ENCODE results near the gene GPR50.

GPR50 gene

DNA sequence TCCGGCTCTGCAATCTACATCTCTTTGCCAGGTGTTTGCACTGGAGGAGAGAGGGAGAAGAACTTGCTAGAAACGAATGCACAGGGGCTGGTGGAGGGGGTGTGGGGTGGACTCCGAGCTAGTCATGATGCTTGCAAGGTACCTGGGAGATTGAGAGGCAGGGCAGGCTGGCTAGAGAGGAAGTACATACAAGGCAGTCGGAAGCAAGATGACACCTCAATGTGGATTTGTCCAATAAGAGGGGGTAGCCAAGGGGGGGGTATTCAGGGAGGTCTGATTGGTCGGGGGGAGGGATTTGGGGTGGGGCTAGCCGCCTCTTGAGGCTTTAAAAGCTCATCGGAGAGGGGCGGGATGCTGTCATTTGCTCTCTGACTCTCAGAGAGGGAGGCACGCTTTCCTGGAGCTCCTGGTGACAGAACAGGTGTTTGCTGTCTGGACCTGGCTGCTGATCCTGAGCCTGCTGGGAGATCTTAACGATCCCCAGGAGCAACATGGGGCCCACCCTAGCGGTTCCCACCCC, at the start of gene GPR50:
Gene GPR50 (plus strand): TSS at position 354 of the 520 bp plus-strand sequence. CDS start 138 bp downstream, at position 492.
- peak; percentile 85 for DNase-seq

DNA sequence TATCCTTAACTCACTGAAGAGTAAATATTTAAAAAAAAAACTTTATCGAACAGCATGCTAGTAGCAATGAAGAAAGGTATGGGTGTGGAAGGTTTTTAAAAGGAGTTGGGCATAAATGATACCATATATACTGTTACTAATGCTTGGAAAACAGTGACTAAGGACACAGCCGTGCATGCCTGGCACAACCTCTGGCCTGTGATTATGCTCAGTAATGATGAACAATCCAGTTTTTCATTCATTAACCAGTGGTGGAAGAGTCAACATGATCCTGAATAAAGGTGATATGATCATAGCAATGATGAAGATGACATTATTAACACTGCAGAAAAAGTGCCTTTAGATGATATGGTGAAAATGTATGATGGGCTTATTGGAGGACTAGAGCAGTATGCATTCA, 43.9 kb upstream of the GPR50 start:
- no peak for DNase-seq

DNA sequence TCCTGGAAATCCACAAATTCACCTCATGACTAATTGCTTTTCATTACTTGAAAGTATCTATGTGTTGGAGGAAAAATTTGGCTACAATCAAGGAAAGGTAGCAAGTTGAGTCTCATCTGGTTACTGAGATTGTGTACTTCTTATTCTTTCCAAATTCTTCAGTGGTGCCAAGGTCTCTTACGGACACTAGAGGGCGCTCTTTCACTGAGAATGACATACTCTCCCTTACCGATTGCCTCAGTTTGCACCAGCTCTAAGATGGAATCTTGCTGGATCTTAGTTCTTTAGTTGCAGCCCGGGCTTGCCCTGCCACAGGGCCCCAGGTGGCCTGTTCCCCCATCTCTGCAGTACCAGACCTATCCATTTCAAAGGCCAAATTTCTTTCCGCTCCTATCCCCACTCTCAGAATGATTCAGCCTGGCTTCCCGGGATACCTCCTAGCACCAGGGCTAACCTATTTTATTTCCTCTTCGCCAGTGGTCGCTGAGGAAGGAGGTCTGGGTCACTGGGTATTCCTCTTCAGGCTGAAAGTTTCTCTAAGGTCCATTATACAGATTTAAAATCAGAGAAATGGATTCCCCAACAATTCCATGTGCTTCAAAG, 24.6 kb upstream of the GPR50 start:
- DNase-seq, result peak; percentile 25

DNA sequence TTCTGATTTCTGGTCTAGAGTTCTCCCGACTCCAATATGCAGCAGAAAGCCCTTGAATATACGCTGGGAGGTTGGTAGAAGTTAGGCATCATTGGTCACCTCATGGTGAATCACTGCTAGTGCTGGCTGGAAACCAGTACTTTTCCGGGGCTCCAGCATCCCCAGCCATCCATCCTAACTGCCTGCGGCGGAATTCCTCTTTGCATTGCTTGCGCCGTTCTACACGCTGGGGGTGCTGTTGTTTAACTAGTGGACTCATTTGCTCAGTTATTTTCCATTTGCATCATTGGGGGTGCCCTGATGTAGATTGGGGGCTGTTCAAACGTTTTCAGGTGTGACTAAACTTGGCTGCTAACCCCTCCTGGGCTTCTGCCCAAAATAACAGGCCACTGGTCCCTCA, 23.3 kb upstream of the GPR50 start:
- DNase-seq, result no peak

DNA sequence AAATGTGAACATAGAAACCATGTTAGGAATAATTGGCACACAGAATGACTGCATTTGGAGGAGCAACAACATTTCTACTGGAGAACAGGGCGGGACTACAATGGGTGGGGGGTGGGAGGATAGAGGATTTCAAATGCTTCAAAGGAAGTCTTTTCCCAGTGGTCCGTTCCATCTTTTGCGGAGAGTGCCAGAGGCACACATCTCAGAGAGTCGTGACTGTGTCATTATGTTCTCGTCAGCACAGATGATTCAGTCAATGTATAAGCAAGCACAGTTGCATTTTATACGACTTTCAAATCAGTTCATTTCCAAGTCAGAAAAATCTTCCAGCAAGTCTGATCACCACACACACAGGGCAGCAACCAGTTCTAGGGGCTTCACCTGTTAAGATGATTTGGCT, 22.7 kb upstream of the GPR50 start:
- no peak for DNase-seq

DNA sequence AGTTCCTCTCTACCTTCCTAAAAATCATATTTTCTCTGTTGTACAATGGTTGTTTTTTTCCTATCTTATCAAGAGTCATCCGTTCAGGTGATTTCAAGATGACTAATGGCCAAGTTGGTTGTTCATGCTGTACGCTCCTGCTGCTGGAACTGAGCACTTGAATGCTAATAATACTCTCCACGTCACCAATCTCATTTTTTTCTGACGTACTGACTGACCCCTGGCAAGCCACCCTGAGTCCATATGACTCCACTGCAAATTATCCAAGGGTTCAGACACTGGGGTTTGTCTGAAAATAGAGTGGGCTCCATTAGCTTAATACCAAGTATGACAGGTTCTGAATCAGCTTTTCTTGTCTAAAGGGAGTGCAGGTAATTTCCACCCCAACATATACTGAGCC, 21.1 kb upstream of the GPR50 start:
- DNase-seq, result no peak

DNA sequence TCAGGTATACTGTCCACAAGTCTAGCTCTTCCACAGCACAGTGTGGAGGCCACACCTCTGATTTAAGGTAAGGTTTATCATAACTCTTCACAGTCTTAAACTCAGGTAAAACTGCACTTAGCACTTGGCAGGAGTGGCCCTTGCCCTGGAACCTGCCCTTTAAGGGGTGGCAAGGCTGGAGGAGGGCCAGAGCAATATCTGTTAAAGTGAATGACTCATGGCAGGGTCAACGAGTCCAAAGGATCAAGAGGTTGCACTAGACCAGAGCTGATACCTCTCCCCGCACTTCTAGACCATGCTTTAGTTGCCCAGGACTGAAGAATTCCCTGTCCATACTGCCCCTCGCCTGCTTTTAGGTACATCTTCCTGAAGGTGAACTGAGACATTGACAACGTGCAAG, 14.7 kb upstream of the GPR50 start:
- no peak for DNase-seq

DNA sequence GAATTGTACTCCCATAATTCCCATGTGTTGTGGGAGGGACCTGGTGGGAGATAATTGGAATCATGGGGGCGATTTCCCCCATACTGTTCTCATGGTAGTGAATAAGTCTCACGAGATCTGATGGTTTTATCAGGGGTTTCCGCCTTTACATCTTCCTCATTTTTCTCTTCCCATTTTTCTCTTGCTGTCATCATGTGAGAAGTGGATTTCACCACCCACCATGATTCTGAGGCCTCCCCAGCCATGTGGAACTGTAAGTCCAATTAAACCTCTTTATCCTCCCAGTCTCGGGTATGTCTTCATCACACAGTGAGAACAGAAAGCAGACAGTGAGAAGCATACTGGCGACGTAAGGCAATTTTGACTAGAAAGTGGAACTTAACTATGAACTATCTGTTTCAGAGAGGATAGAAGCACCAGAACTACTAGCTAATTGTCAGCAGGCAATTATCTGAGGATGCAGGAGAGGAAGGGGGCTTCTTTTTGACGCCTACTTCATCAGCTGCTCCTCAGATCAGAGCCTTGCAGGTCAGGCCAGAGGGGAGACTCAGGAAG, 8.5 kb upstream of the GPR50 start:
- DNase-seq, result no peak

DNA sequence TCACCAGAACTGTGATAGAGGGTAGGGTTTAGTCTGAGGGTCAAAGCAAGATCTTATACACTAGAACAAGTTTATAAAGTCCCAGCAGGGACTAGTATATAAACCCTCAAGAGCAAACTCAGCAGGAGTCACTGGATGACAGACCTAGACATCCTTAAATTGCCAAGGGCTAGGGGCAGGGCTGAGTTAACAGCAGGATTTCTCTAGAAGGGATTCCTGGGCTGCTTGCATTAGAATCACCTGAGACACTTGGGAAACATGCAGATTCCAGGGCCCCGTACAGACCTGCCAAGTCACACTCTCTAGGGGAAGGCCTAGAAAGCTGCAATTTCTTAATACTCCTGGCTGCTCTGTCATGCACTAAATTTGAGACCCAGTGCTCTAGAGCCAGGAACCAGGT, 6.6 kb upstream of the GPR50 start:
- DNase-seq, result no peak

DNA sequence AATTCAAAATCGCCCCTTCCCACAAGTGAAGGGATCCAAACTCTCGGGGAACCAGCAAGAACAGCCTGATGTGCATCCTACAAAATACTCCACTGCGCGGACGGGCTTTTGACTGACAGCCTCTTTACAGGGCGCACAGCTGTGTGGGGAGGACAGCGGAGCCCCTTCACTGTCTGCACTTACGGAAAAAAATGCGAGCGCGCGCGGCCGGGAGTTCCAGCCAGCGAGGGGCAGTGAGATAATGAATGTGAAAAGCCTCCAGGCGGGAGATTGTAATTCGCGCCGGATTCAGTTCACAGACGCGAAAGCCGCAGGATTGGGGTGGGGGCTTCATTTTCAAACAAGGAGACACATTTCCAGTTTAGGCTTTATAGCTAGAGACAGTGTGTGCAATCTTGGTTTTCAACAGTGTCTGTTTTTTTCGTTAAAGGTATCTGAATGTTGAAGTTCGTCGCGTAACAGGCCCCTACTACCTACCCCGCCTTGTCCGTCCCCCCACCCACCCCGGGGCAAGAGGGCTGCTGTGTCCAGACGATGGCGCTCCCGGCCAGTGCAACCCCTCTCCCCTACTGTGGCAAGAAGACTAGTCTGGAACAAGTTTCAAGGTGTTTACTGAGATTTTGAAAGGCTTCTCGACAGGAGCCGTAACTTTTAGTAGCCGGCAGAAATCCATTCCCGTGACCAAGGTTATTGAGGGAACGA, 1.7 kb upstream of the GPR50 start:
- no peak for DNase-seq

DNA sequence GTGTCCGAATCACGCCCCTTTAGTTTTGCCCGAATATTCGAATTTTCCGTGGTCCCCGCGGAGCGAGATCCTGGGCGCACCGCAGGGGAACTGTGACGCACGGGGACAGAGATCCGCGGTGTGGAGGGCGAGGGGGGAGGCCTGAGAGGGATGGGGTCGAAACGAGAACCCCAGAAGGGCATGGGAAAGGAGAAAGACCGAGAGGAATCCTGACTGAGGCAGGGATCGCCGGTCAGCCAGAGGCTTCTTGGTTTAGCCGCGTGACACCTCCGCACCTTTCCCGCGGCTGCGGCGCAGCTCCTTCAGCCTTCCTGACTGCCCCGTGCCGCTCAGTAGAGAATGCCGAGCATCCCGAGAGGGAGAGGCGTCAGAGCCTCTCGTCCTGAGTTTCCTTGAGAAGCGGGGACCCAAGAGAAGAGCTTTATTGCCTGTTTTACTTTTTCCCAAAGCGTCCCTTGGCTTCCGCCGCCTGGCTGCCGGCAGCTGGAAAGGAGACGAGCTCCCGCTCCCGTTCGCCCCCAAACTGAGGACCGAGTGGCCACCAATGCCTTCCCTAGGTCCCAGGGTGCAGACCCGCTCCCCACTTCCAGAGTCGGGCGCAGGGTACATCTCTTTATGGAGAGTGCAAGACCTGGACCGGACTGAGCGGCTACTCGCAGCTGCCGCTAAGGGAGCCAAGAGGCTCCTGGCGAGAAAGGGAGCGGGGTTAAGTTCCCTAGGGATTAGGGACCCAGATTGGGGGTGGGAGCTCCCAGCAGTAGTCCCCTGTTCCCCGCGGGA, 911 bp upstream of the GPR50 start:
- DNase-seq, result no peak

DNA sequence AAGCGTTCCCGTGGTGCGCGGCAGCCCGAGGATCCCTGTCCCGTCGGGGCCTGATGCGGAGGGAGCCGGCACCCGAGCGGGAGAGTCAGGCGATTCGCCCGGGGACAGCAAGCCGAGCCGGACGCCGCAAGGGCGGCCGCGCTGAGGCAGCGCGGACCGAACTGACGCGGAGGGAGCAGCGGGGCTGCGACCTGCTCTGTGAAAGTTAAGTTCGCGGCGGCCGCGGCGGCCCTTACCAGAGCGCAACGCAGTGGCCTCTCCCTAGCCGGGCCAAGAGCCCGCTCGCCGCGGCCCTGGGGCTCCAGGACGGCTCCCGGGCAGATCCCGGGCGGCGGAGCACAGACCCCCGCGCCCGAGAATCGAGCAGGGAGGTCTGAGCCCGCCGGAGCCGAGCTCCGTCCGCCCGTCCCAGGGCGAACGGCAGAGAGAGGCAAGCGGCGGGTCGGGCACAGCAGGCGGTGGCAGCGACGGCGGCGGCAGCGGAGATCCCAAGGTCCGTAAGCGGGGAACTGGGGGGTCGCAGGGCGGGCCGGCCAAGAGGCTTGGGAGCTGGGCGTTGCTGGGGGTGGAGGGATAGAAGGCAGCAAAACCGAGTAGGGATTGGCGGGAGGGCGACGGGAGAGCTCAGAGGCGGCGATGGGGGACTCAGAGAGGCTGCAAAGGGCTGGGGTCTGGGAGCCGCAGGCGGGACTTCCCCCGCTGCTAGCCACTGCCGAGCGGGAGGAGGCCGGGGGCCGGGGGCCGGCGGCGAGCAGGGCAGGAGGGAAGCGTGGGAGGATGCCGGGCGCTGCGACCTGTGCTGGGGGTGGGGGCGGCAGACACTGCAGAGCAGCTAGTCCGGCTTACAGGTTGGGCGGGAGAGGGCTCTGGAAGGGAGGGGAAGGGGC, 1.0 kb downstream of the GPR50 start:
- DNase-seq, result no peak

DNA sequence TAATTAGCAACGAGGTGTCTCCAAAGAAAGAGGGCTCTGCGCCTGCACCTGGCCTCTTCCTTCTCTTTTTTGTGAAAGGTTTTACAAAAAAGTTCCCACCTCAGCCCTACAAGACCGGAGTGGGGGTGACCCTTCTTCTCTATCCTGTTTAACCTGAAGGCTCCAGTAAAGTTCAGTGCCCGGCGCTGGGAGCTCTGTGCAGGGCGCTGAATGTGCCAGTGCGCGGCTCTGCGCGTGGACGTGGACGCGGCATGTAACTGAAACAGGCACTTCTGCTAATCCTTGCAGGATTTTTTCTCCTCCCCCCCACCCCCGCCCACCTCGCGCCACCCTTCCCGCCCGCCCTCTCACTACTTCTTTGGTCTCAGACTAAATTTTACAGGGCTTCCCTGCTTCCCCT, 2.4 kb downstream of the GPR50 start:
- DNase-seq, result no peak

DNA sequence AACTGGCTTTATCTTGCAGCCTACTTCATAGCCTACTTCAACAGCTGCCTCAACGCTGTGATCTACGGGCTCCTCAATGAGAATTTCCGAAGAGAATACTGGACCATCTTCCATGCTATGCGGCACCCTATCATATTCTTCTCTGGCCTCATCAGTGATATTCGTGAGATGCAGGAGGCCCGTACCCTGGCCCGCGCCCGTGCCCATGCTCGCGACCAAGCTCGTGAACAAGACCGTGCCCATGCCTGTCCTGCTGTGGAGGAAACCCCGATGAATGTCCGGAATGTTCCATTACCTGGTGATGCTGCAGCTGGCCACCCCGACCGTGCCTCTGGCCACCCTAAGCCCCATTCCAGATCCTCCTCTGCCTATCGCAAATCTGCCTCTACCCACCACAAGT, 4.0 kb downstream of the GPR50 start:
- no peak for DNase-seq

DNA sequence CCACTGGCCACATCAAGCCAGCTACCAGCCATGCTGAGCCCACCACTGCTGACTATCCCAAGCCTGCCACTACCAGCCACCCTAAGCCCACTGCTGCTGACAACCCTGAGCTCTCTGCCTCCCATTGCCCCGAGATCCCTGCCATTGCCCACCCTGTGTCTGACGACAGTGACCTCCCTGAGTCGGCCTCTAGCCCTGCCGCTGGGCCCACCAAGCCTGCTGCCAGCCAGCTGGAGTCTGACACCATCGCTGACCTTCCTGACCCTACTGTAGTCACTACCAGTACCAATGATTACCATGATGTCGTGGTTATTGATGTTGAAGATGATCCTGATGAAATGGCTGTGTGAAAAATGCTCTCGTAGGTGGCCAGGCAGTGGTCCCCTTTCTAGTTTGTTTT, 4.7 kb downstream of the GPR50 start:
- DNase-seq, result no peak

DNA sequence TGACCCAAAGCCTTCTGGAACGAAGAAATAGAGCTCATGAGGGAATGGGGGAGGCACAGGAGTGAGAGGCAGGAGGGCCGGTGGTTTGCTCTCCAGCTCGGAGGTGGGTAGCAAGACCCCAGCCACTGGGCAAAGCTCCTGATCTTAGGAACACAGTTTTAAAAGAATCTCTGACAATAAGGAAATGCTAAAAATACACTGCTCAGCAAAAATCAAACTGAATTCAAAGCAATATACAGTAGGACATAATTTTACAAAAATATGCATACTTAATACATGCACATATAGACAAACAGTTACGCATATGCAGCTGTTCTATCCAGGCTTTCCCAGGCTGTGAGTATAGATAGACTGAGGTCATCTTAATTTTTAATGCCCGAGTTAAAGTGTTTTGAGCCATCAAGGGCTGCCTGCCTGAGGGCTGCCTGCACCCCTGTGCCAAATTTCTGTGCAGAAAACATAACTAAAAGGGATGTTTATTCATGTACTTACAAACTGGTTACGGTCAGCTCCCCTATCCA, 6.9 kb downstream of the GPR50 start:
- no peak for DNase-seq

DNA sequence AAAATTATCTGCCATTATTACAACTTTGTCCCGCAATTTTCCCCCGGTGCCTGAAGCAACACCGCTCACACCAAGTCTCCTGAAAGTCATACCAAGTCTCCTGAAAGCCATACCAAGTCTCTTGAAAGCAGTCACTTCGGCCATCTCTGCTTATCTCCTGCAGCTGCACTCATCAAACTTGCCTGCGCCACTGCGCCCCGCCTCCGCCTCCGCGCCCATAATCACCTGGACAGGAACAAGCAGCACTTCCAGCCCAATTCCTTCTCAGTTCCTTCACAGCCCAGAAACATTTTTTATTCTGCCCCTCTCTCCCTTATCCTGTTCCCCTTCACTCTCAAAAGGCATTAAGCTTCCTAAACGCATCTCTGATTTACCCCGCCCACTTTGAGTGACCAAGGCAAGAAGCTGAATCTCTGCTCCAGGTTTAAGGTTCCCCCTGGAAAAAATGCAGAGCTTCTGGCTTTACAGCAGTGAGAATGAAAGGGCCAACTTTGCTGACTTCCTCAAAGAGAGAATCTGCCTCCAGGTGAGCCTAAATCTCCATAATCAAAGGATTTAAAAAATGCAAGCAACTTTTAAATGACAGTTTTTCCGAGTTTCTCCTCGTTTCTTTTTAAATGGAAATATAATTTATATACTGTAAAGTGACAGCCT, 7.7 kb downstream of the GPR50 start:
- DNase-seq, result no peak

DNA sequence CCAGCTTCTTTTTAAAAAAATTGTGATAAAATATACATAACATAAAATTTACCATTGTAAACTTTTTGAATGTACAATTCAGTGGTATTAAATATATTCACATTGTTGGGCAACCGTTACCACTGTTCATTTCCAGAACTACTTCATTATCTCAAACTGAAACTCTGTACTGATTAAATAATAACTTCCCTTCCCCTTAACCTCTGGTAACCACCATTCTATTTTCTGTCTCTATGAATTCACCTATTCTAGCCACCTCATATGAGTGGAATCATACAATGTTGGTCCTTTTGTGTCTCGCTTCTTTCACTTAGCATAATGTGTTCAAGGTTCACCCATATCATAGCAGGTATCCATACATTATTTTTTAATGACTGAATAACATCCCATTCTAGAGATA, 8.3 kb downstream of the GPR50 start:
- DNase-seq, result no peak

DNA sequence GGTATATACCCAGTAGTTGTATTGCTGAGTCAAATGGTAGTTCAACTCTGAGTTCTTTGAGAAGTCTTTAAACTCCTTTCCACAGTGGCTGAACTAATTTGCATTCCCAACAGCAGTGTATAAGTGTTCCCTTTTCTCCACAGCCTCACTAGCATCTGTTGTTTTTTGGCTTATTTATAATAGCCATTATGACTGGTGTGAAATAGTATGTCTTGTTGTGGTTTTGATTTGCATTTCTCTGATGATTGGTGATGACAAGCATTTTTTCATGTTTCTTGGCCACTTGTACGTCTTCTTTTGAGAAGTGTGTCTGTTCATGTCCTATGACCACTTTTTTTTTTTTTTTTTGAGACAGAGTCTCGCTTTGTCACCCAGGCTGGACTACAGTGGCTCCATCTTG, 30.5 kb downstream of the GPR50 start:
- no peak for DNase-seq

DNA sequence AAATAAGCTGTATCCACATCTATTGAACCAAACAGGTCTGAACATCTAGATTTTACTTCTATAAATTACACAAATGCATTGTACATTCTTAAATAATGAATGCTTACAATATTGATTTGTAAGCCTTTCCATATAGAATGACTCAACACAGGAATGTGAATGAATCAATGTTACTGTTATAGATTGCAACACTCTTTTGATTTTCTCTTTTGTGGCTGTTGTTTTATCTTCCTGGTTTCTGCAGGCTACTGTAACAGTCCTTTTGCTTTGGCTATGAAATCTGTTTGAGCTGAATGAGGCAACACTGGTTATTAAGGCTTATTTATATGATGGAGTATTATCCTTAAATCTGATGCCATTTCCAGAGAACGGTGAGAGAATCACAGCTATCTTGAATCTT, 49.5 kb downstream of the GPR50 start:
- no peak for DNase-seq

DNA sequence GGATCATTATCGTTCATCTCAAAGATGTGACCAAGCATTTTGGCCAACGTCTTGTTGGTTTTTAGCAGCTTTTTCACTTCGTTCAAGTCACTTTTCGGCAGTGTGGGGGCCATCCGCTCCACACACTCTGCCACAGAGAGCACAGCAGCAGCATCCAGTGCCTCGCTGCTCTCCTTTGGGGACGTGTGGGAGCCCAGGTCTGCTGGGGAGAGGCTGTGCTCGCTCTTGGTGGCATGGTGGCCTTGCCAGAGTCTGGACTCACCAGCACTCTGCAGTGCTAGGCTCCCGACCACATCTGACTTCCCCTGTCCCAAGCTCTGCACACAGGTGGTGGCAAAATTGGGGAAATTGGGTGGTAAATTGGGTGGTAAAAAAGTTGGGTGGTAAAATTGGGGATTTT, 50.6 kb downstream of the GPR50 start:
- no peak for DNase-seq

DNA sequence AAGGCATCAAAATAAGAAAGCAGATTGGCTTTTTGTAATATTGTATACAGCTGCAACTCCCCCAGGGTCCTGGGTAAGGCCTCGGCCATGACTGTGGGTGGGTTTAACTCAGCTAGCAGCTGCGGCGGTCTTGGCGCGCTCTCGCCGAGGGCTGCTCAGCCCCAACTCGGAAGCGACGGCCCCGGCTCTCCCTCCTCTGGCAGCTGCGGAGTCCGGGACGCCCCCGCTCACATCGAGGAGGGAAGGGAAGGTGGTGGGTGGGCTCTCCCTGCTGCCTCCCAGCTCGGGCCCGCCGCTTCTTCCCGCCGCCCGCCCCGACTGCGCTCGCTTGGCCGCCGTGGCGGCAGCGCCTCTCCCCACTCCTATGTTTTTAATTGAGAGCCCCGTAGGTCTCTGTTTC, 51.2 kb downstream of the GPR50 start:
- no peak for DNase-seq
